ENCODE results near the gene ABCC3.

ABCC3 gene

DNA sequence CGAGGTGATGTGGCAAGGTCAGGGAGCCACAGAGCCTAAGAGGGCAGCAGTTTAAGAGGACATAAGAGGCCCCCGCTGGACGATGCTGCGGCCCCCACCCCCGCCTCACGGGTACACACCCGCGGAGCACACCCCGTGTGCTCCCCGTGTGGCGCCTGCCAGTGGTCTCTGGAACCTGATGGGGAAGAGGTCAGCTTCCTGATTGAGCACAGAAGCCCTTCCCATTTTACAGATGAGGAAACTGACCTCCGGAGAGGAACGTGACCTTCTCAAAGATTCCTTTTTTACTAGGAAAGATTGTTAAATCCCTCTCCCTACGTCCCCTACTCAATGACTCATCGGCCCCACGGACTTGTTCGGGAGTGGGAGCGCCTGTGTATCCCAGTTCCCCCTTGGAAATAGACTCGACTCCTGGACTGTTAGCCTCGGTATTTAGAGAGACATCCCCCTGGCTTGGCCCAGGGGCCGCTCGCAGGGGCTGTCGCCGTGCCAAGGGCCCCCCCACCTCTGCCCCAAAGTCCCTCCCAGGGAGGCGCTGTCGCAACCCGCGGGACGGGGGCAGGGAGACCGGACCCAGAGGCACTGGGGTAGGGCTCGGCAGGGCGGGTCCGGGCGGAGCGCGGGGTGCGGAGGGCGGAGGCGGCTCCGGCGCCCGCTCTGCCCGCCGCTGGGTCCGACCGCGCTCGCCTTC is at the start of gene ABCC3:
Gene ABCC3 (plus strand): TSS at position 658 of the 691 bp plus-strand sequence. CDS start 56 bp downstream, outside the sequence.
- no peak for DNase-seq (ENCODE audit: low read depth, low spot score)

DNA sequence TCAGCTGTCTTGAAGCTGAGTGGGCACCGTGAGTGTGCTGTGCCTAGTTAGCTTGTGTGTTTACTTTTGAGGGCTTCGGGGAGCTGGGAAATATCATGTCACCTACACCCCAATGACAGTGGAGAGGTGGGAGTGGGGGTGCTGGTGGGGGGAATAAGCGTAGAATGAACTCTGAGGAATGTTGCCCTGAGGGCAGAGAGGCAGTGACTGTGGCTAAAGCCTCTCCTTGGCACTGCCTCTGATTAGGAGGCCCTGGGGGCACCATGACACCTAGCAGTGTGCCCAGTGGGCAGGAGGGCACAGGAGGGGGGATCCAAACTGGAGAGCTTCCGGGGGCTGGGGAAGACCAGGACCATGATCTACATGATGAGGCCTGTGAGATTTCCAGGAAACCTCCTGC is 49.3 kb upstream of the ABCC3 start:
- no peak for DNase-seq (ENCODE audit: low read depth, low spot score)

- DNase-seq (ENCODE audit: low read depth, low spot score) = no peak
Observed at GRCh38 chr17:50585891-50586290, 48.8 kb upstream of the ABCC3 start.

GRCh38 chr17:50586421-50587247 is 48.0 kb upstream of the ABCC3 start:
- no peak for DNase-seq (ENCODE audit: low read depth, low spot score)

DNA sequence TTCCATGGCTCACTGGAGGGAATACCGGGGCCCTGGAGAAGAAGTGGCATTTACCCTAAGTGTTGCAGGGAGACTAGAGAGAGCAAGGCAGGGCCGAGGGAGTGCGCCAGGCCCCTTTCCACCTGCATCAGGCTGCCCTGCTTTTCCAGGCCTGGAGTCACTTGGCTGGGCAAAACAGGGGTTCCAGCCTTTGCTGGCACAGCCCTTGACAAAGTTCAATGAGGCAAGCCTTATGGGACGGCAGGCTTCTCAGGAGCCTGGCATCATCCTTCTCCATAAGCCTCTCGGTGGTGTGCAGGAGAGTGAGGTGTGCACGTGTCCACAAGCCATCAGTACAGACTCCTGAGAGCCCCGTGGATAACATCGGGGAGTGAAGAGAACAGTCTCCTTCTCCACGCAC is 47.1 kb upstream of the ABCC3 start:
- no peak for DNase-seq (ENCODE audit: low read depth, low spot score)

DNA sequence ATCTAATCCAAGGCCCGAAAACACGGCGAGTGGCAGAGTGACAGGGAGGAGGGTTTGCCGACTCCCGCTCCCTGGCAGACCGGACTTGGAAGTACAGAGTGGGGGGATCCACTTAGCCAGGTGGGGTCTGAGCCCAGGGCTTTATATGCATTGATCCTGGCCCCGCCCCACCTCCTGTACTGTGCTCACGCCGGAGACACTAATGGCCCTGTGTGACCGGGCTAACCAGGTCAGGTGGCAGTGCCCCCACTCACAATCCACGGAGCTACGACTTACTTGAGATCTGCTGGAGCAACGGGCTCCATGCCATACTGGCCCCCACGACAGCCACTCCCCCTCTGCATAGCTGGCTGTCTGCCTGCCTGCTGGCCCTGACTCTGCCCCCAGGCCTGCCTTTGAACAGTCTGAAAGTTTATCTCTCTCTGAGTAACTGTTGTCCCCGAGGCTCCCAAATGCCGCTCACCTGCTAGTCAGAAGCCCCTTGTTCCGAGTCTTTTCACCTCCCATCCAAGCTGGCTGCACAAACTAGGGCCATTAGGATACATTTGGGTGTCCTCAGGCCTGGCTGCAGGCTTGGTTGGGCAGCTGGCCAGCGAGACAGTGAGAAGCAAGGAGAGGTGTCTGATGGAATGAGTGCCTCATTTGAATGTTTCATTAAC is 46.2 kb upstream of the ABCC3 start:
- DNase-seq (ENCODE audit: low read depth, low spot score) = no peak

- DNase-seq (ENCODE audit: low read depth, low spot score) = peak; percentile 7
Observed at GRCh38 chr17:50589095-50589705, 45.5 kb upstream of the ABCC3 start.

DNA sequence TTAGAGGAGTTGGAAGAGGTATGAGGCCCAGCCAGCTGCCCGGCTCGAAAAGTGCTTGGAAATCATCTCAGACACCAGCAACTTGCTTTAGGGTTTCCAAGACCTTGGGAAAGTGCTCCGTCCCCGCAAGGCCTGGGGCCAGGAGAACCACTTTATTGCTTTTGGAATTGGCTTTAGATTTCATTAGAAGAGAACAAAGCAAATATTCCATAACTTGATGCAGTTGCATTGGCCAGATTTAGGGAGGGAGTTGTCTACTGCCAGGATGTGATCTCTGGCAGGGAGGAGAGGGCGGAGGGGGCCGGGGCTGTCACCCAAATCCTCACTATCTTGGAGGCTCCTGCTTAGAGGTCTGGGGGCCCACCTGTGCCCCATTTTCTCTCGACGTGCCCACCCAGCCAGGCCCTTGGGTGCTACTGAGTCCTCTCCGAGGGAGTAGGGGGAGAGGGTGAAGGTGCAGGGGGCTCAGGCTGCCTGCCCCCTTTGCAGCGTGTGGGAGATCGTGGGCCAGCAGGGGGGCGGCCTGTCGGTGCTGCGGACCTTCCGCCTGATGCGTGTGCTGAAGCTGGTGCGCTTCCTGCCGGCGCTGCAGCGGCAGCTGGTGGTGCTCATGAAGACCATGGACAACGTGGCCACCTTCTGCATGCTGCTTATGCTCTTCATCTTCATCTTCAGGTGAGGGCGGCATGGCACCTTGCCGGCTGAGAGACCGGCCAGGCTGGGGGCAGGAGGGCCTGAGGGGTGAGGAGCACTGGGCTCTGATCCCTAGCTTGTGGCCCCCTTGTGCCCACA is 43.5 kb upstream of the ABCC3 start:
- DNase-seq (ENCODE audit: low read depth, low spot score) = no peak

GRCh38 chr17:50593321-50593720 is 41.4 kb upstream of the ABCC3 start:
- no peak for DNase-seq (ENCODE audit: low read depth, low spot score)

- no peak for DNase-seq (ENCODE audit: low read depth, low spot score)
Observed at GRCh38 chr17:50594128-50594823, 40.4 kb upstream of the ABCC3 start.

GRCh38 chr17:50594892-50595291 is 39.8 kb upstream of the ABCC3 start:
- no peak for DNase-seq (ENCODE audit: low read depth, low spot score)

GRCh38 chr17:50596191-50597037 is 38.3 kb upstream of the ABCC3 start:
- DNase-seq (ENCODE audit: low read depth, low spot score) = no peak

- no peak for DNase-seq (ENCODE audit: low read depth, low spot score)
Observed at GRCh38 chr17:50598487-50598886, 36.2 kb upstream of the ABCC3 start.

DNA sequence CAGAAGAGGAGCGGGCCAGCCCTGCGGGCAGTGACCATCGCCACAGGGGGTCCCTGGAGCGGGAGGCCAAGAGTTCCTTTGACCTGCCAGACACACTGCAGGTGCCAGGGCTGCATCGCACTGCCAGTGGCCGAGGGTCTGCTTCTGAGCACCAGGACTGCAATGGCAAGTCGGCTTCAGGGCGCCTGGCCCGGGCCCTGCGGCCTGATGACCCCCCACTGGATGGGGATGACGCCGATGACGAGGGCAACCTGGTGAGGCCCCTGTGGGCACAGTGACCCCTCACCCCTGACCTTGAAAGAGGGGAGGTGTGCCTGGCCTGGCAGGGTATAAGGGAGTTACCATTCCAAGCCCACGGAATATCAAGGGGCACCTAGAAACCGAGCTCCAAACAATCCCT is 35.1 kb upstream of the ABCC3 start:
- no peak for DNase-seq (ENCODE audit: low read depth, low spot score)

DNA sequence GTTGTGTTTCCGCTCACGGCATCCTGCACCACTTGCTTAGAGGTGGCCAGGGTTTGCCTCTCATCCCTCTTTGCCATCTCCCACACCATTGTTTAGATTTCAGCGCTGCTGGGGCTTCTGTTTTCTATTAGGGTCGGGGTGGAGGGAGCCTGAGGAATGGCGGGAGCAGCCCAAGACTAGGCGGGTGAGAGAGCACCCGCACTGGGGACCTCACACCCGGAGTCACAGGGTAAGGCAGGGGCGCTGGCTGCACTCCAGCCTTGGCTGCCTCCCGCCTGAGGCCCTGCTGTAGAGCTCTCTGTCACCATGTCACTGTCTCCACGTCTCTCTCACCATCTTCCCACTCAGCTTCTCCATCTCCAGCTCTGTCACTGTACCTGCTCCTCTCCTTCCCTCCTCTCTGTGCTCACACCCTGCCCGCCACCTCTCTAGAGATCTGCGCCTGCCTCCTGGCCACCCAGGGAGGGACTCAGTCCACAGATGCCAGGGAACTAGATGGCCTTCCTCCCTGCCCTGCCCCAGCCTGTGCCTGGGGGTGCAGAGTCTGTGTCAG is 32.8 kb upstream of the ABCC3 start:
- no peak for DNase-seq (ENCODE audit: low read depth, low spot score)

- DNase-seq (ENCODE audit: low read depth, low spot score) = no peak
Observed at GRCh38 chr17:50602836-50603235, 31.8 kb upstream of the ABCC3 start.

DNA sequence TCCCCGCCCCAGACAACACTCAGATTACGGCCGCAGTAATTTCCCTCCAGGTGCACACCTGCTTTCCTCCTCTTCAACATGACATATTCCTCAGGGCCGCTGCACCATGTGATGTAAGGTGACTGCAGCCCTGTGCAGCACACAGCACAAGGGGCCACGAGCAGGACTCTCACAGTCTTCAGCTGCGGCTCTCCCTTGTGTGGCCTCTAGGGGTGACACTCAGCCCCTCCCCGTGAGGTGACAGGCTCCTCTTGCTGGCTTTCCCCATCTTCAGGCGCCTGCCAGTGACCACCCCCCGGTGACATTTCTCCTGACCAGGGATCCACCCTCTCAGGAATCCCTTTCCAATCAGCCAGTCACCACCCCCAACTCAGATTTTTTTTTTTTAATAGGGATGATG is 31.3 kb upstream of the ABCC3 start:
- DNase-seq (ENCODE audit: low read depth, low spot score) = no peak

GRCh38 chr17:50604513-50604912 is 30.2 kb upstream of the ABCC3 start:
- DNase-seq (ENCODE audit: low read depth, low spot score) = peak; percentile 3

DNA sequence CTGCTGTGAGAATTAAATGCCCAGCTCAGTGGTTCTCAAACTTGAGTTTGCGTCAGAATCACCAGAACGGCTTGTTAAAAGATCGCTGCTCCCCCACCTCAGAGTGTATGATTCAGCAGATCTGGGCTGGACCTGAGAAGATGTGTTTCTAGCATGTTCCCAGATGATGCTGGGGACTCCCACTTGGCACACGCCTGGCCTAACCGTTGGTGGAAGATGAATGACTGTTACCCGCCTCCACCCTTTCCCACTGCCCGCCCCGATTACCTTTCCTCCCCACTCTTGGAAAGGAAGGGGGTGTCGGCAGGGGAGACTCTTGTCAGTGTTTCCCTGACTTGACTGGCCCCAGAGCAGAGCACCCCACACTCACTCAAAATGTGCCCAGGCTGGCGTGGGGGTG is 29.3 kb upstream of the ABCC3 start:
- no peak for DNase-seq (ENCODE audit: low read depth, low spot score)

All from smooth muscle cell of the brain vasculature (primary cell).